Stimulated activated CD4-positive, alpha-beta T cell treated with anti-CD3 and anti-CD28 coated beads, Interleukin-12 subunit alpha, Interleukin-12 subunit beta, amount 100 ng/mL, for 4 hours (primary cell): ENCODE data around the gene TTC39C.
"Not testable (repeated sequence)": the region's sequence is repeated elsewhere in the genome, so short reads cannot be mapped to it uniquely, and the experiment has no call there.

Source experiments
- DNase-seq: peaks from one replicate; pipeline ENCODE4 v3.0.0-alpha.2; 2020

Gene TTC39C

GRCh38 chr18:24055009-24055804, 40.7 kb downstream of the TTC39C start:
- no peak for DNase-seq

- no peak for DNase-seq
Measured at GRCh38 chr18:24055878-24056277, 41.3 kb downstream of the TTC39C start.

- no peak for DNase-seq
Measured at GRCh38 chr18:24056506-24056905, 42.0 kb downstream of the TTC39C start.

GRCh38 chr18:24057804-24058203, 43.2 kb downstream of the TTC39C start:
- DNase-seq: no peak

- not testable (repeated sequence) for DNase-seq
Measured at GRCh38 chr18:24059385-24059784, 44.8 kb downstream of the TTC39C start.

- no peak for DNase-seq
Measured at GRCh38 chr18:24060644-24061043, 46.1 kb downstream of the TTC39C start.

GRCh38 chr18:24063121-24063731, 48.7 kb downstream of the TTC39C start:
- DNase-seq: no peak

GRCh38 chr18:24064391-24065100, 50.0 kb downstream of the TTC39C start:
- no peak for DNase-seq

GRCh38 chr18:24065906-24066305, 51.4 kb downstream of the TTC39C start:
- DNase-seq: no peak

- DNase-seq: no peak
Measured at GRCh38 chr18:24068945-24069693, 54.6 kb downstream of the TTC39C start.

- DNase-seq: no peak
Measured at GRCh38 chr18:24071029-24071428, 56.5 kb downstream of the TTC39C start.

- DNase-seq: no peak
Measured at GRCh38 chr18:24071779-24072178, 57.2 kb downstream of the TTC39C start.

- DNase-seq: no peak
Measured at GRCh38 chr18:24072743-24073142, 58.2 kb downstream of the TTC39C start.

GRCh38 chr18:24073791-24074190, 59.2 kb downstream of the TTC39C start:
- no peak for DNase-seq

GRCh38 chr18:24074757-24075156, 60.2 kb downstream of the TTC39C start:
- DNase-seq: not testable (repeated sequence)

GRCh38 chr18:24075767-24076597, 61.4 kb downstream of the TTC39C start:
- DNase-seq: peak; percentile 63

GRCh38 chr18:24076950-24077349, 62.4 kb downstream of the TTC39C start:
- no peak for DNase-seq

- no peak for DNase-seq
Measured at GRCh38 chr18:24078391-24078790, 63.8 kb downstream of the TTC39C start.

GRCh38 chr18:24080861-24081260, 66.3 kb downstream of the TTC39C start:
- DNase-seq: no peak

- DNase-seq: no peak
Measured at GRCh38 chr18:24083550-24083949, 69.0 kb downstream of the TTC39C start.

GRCh38 chr18:24086082-24086481, 71.5 kb downstream of the TTC39C start:
- no peak for DNase-seq

GRCh38 chr18:24089076-24089475, 74.5 kb downstream of the TTC39C start:
- no peak for DNase-seq
